ENCODE results near the gene RNASE11. TPM values are rescaled to one million over a fixed set of nuclear protein-coding genes. Genes with fewer than 3 reads are reported as not detected.

Gene RNASE11
- total and polyA plus RNA-seq, 2 of the 4 experiments (the other 2 are of a cell fraction), result not detected

- Histone ChIP-seq H3K27ac (ENCODE audit: insufficient read depth, low read length) (no peak overlapping the region), H3K4me2 (ENCODE audit: low read depth, low read length) (no peak overlapping the region), H2AK5ac (ENCODE audit: low read depth, low read length) (no peak overlapping the region), H2AFZ (replicated peaks; ENCODE audit: low read length, poor library complexity) (no peak overlapping the region), H2BK5ac (ENCODE audit: low read depth, low read length, poor library complexity, severe bottlenecking) (no peak overlapping the region), H3K4me3 (ENCODE audit: insufficient read depth, low read depth, low read length) (no peak overlapping the region), H3K23ac (ENCODE audit: low read depth, low read length) (no peak overlapping the region), H2BK120ac (ENCODE audit: low read depth, low read length) (no peak overlapping the region), H2AK9ac (replicated peaks; ENCODE audit: low read depth, low read length, poor library complexity) (no peak overlapping the region), H4K20me1 (ENCODE audit: insufficient read depth, low read length) (no peaks in the 10 kb centered on the region), H3K27me3 (ENCODE audit: control insufficient read depth, insufficient read depth, low read length) (peaks cover 2% of the 10 kb centered on the region; the same call in 1 of the 2 replicates), H4K8ac (ENCODE audit: low read depth in 2 of 2, low read length in 2 of 2) (no peak overlapping the region), H3K9ac (ENCODE audit: low read depth, low read length) (no peak overlapping the region), H3K56ac (ENCODE audit: extremely low read depth, insufficient read depth, low read length) (no peak overlapping the region), H3K9me1 (ENCODE audit: insufficient read depth, low read length) (no peaks in the 10 kb centered on the region), H3K79me1 (ENCODE audit: low read depth in 1 of 2, low read length in 2 of 2) (no peaks in the 10 kb centered on the region), H3K18ac (ENCODE audit: low read depth, low read length) (no peak overlapping the region), H3K36me3 (ENCODE audit: control insufficient read depth, insufficient read depth, low read length) (no peaks in the 10 kb centered on the region), H2BK15ac (ENCODE audit: low read depth, low read length) (no peak overlapping the region), H3K9me3 (ENCODE audit: control insufficient read depth, insufficient read depth, low read length) (no peaks in the 10 kb centered on the region), H4K91ac (ENCODE audit: insufficient read depth, low read depth, low read length) (no peak overlapping the region), H3K4ac (ENCODE audit: low read depth, low read length) (no peak overlapping the region), H4K5ac (ENCODE audit: low read depth, low read length) (no peak overlapping the region), H2BK20ac (ENCODE audit: low read depth, low read length) (no peak overlapping the region), H3K14ac (replicated peaks; ENCODE audit: low read depth, low read length) (no peak overlapping the region), H3K4me1 (ENCODE audit: control insufficient read depth, insufficient read depth, low read length) (no peaks in the 10 kb centered on the region)
- POLR2A ChIA-PET (ENCODE audit: unreplicated experiment), result no interaction called here
- ATAC-seq (ENCODE audit: low read depth) (no peak), DNase-seq (no peak)
- CTCF ChIA-PET, result interaction anchor here (0.6 to 1.2 kb wide), 2 partner anchors 8 to 321 kb away, joined by 3 to 6 read pairs; no protein-coding TSS in a partner anchor
- no TSS peak for BruUV-seq (replicated peaks)
- dilution Hi-C loops (cut with HindIII; ENCODE audit: low sequenced_read_pairs, unreplicated experiment) (no loop called here), intact Hi-C loops (cut with micrococcal nuclease) (no loop called here), in situ Hi-C loops (cut with MboI; ENCODE audit: low sequenced_read_pairs) (no loop called here)
- TF ChIP-seq, protein P1, sequence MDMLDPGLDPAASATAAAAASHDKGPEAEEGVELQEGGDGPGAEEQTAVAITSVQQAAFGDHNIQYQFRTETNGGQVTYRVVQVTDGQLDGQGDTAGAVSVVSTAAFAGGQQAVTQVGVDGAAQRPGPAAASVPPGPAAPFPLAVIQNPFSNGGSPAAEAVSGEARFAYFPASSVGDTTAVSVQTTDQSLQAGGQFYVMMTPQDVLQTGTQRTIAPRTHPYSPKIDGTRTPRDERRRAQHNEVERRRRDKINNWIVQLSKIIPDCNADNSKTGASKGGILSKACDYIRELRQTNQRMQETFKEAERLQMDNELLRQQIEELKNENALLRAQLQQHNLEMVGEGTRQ (IDR thresholded peaks at IDR 0.05; ENCODE audit: low read depth, low read length), result no peak
- TF ChIP-seq RCOR1 (IDR thresholded peaks at IDR 0.05; ENCODE audit: insufficient replicate concordance, low read length) (no peak), CTCF (conservative IDR thresholded peaks at IDR 0.05; ENCODE audit: low read depth, low read length) (no peak), RFX5 (IDR thresholded peaks at IDR 0.05; ENCODE audit: low read depth, low read length) (no peak), NFE2L2 (IDR thresholded peaks at IDR 0.05; ENCODE audit: low read depth, low read length) (no peak), MAZ (IDR thresholded peaks at IDR 0.05; ENCODE audit: borderline replicate concordance, low read depth, low read length) (no peak), RAD21 (IDR thresholded peaks at IDR 0.05; ENCODE audit: low read length) (no peak), POLR2A (IDR thresholded peaks at IDR 0.05; ENCODE audit: low read depth, low read length) (no peak), CEBPB (IDR thresholded peaks at IDR 0.05; ENCODE audit: low read depth, low read length) (no peak), BHLHE40 (IDR thresholded peaks at IDR 0.05; ENCODE audit: low read depth, low read length) (no peak), SMC3 (IDR thresholded peaks at IDR 0.05; ENCODE audit: low read depth, low read length) (no peak), MAFK (IDR thresholded peaks at IDR 0.05; ENCODE audit: low read depth, low read length) (no peak), FOS (IDR thresholded peaks at IDR 0.05; ENCODE audit: low read depth, low read length) (no peak)
Observed at GRCh38 chr14:20583142-20583541, 4.7 kb downstream of the RNASE11 start.

Measured in IMR-90 (cell line).